Activated T-helper 2 cell treated with anti-CD3 and anti-CD28 coated beads, Interferon-gamma antibody, Interleukin-2, Interleukin-4, amounts not matched to agents 10 μg/mL and 5 μg/mL and 100 μg/mL, durations not matched to agents 14 hours and 24 hours and 36 hours (primary cell): Measurements from ENCODE around the gene PNLIPRP3. TPM values are rescaled to one million over a fixed set of nuclear protein-coding genes. Genes with fewer than 3 reads are reported as not detected.

ENCODE experiments used
- DNase-seq: peaks from one replicate; pipeline ENCODE4 v3.0.0; 2021; ENCODE audit warnings: low spot score
- H3K27ac Mint-ChIP-seq: one replicate; pipeline ENCODE4 v1.8.0; 2021; ENCODE audit warnings: mixed read lengths
- H3K27me3 Mint-ChIP-seq: one replicate; pipeline ENCODE4 v1.8.0; 2021; ENCODE audit warnings: low read depth, mixed read lengths
- H3K36me3 Mint-ChIP-seq: one replicate; pipeline ENCODE4 v1.8.0; 2021; ENCODE audit warnings: low read depth, mixed read lengths
- H3K4me1 Mint-ChIP-seq: one replicate; pipeline ENCODE4 v1.8.0; 2021; ENCODE audit warnings: low read depth, mixed read lengths
- H3K4me3 Mint-ChIP-seq: one replicate; pipeline ENCODE4 v1.8.0; 2021; ENCODE audit warnings: low read depth, mild to moderate bottlenecking, moderate library complexity, mixed read lengths
- H3K9me3 Mint-ChIP-seq: one replicate; pipeline ENCODE4 v1.8.0; 2021; ENCODE audit warnings: mixed read lengths
- intact Hi-C: fragments of 100-400 bp; cut with micrococcal nuclease; formaldehyde crosslinking; loops from one replicate; pipeline ENCODE4 v1.15.1; 2023
- total RNA-seq: library from RNA; stranded (reverse); gene quantifications from 2 replicates; pipeline ENCODE4 v1.2.3, GENCODE V29; 2022

PNLIPRP3 gene
- total RNA-seq, 1 donor from 2014 or later: not detected

GRCh38 chr10:116464257-116464656 is 36.6 kb downstream of the PNLIPRP3 start:
- DNase-seq: no peak
- no peaks in the 10 kb centered on the region for H3K9me3 Mint-ChIP-seq
- H3K27ac Mint-ChIP-seq: no peak overlapping the region
- intact Hi-C loops: no loop called here
- no peaks in the 10 kb centered on the region for H3K27me3 Mint-ChIP-seq
- no peaks in the 10 kb centered on the region for H3K4me1 Mint-ChIP-seq
- no peaks in the 10 kb centered on the region for H3K36me3 Mint-ChIP-seq
- no peak overlapping the region for H3K4me3 Mint-ChIP-seq

- DNase-seq: no peak
- Mint-ChIP-seq H3K4me3 (no peak overlapping the region), H3K27ac (no peak overlapping the region), H3K27me3 (no peaks in the 10 kb centered on the region), H3K4me1 (no peaks in the 10 kb centered on the region), H3K36me3 (no peaks in the 10 kb centered on the region), H3K9me3 (no peaks in the 10 kb centered on the region)
- intact Hi-C loops: no loop called here
Observed at GRCh38 chr10:116465546-116465945, 37.9 kb downstream of the PNLIPRP3 start.

GRCh38 chr10:116466715-116467422 is 39.2 kb downstream of the PNLIPRP3 start:
- H3K4me3 Mint-ChIP-seq: no peak overlapping the region
- no peak for DNase-seq
- H3K4me1 Mint-ChIP-seq: no peaks in the 10 kb centered on the region
- no peaks in the 10 kb centered on the region for H3K9me3 Mint-ChIP-seq
- H3K27me3 Mint-ChIP-seq: no peaks in the 10 kb centered on the region
- H3K27ac Mint-ChIP-seq: no peak overlapping the region
- no peaks in the 10 kb centered on the region for H3K36me3 Mint-ChIP-seq
- intact Hi-C loops: no loop called here

- H3K4me3 Mint-ChIP-seq: no peak overlapping the region
- no peak for DNase-seq
- H3K27me3 Mint-ChIP-seq: no peaks in the 10 kb centered on the region
- H3K4me1 Mint-ChIP-seq: no peaks in the 10 kb centered on the region
- H3K27ac Mint-ChIP-seq: no peak overlapping the region
- no peaks in the 10 kb centered on the region for H3K9me3 Mint-ChIP-seq
- intact Hi-C loops: no loop called here
- H3K36me3 Mint-ChIP-seq: no peaks in the 10 kb centered on the region
Observed at GRCh38 chr10:116469437-116469836, 41.8 kb downstream of the PNLIPRP3 start.

- Mint-ChIP-seq H3K4me1 (no peaks in the 10 kb centered on the region), H3K9me3 (no peaks in the 10 kb centered on the region), H3K27me3 (no peaks in the 10 kb centered on the region), H3K36me3 (no peaks in the 10 kb centered on the region), H3K27ac (no peak overlapping the region), H3K4me3 (no peak overlapping the region)
- DNase-seq: no peak
- intact Hi-C loops: no loop called here
Observed at GRCh38 chr10:116470071-116470470, 42.4 kb downstream of the PNLIPRP3 start.

GRCh38 chr10:116470768-116471415 is 43.2 kb downstream of the PNLIPRP3 start:
- Mint-ChIP-seq H3K4me1 (no peaks in the 10 kb centered on the region), H3K36me3 (no peaks in the 10 kb centered on the region), H3K27ac (no peak overlapping the region), H3K4me3 (no peak overlapping the region), H3K27me3 (no peaks in the 10 kb centered on the region), H3K9me3 (no peaks in the 10 kb centered on the region)
- DNase-seq: no peak
- intact Hi-C loops: no loop called here

- Mint-ChIP-seq H3K36me3 (no peaks in the 10 kb centered on the region), H3K27ac (no peak overlapping the region), H3K4me3 (no peak overlapping the region), H3K4me1 (no peaks in the 10 kb centered on the region), H3K9me3 (no peaks in the 10 kb centered on the region), H3K27me3 (no peaks in the 10 kb centered on the region)
- intact Hi-C loops: no loop called here
- no peak for DNase-seq
Observed at GRCh38 chr10:116472891-116473290, 45.2 kb downstream of the PNLIPRP3 start.

- intact Hi-C loops: no loop called here
- Mint-ChIP-seq H3K27ac (no peak overlapping the region), H3K36me3 (no peaks in the 10 kb centered on the region), H3K9me3 (no peaks in the 10 kb centered on the region), H3K4me1 (no peaks in the 10 kb centered on the region), H3K27me3 (no peaks in the 10 kb centered on the region), H3K4me3 (no peak overlapping the region)
- DNase-seq: no peak
Observed at GRCh38 chr10:116475866-116476265, 48.2 kb downstream of the PNLIPRP3 start.

- H3K36me3 Mint-ChIP-seq: no peaks in the 10 kb centered on the region
- no peaks in the 10 kb centered on the region for H3K4me1 Mint-ChIP-seq
- H3K27ac Mint-ChIP-seq: no peak overlapping the region
- H3K4me3 Mint-ChIP-seq: no peak overlapping the region
- H3K27me3 Mint-ChIP-seq: no peaks in the 10 kb centered on the region
- no peaks in the 10 kb centered on the region for H3K9me3 Mint-ChIP-seq
- intact Hi-C loops: no loop called here
- DNase-seq: no peak
Observed at GRCh38 chr10:116476461-116476860, 48.8 kb downstream of the PNLIPRP3 start.

- intact Hi-C loops: no loop called here
- H3K4me3 Mint-ChIP-seq: no peak overlapping the region
- no peaks in the 10 kb centered on the region for H3K36me3 Mint-ChIP-seq
- no peak overlapping the region for H3K27ac Mint-ChIP-seq
- no peak for DNase-seq
- no peaks in the 10 kb centered on the region for H3K9me3 Mint-ChIP-seq
- H3K27me3 Mint-ChIP-seq: no peaks in the 10 kb centered on the region
- H3K4me1 Mint-ChIP-seq: no peaks in the 10 kb centered on the region
Observed at GRCh38 chr10:116477986-116478664, 50.5 kb downstream of the PNLIPRP3 start.

- Mint-ChIP-seq H3K27ac (no peak overlapping the region), H3K4me1 (no peaks in the 10 kb centered on the region), H3K9me3 (no peaks in the 10 kb centered on the region), H3K4me3 (no peak overlapping the region), H3K36me3 (no peaks in the 10 kb centered on the region), H3K27me3 (no peaks in the 10 kb centered on the region)
- DNase-seq: no peak
- intact Hi-C loops: no loop called here
Observed at GRCh38 chr10:116486770-116487448, 59.3 kb downstream of the PNLIPRP3 start.

- Mint-ChIP-seq H3K4me1 (no peaks in the 10 kb centered on the region), H3K4me3 (no peak overlapping the region), H3K36me3 (no peaks in the 10 kb centered on the region), H3K27ac (no peak overlapping the region), H3K9me3 (no peaks in the 10 kb centered on the region), H3K27me3 (no peaks in the 10 kb centered on the region)
- intact Hi-C loops: no loop called here
- DNase-seq: no peak
Observed at GRCh38 chr10:116487522-116488430, 60.1 kb downstream of the PNLIPRP3 start.
